ENCODE measurements around the gene CD3G. TPM values are rescaled to one million over a fixed set of nuclear protein-coding genes. Genes with fewer than 3 reads are reported as not detected.

CD3G gene
- total and polyA plus RNA-seq, 11 donors, result 0.10 to 4.3 (median 0.40) TPM; not detected in 4

- Histone ChIP-seq H3K4me1 (peaks cover 0 to 39% (median 0%) of the 10 kb centered on the region in 12 donors), H3K9me3 (no peaks in the 10 kb centered on the region), H3K36me3 (no peaks in the 10 kb centered on the region), H3K27ac (no peak overlapping the region), H3K4me3 (no peak overlapping the region), H3K27me3 (peaks cover 0 to 4% (median 0%) of the 10 kb centered on the region in 9 donors)
- intact Hi-C loops (cut with DNase I), result no loop called here
- DNase-seq (no peak), ATAC-seq (no peak)
- WGBS, 4 donors, result 93 to 95% (median 94%) methylated on average over 19 of the region's 19 CpGs
- no peak for TF ChIP-seq POLR2A (IDR thresholded peaks at IDR 0.05)
- TF ChIP-seq, protein P1, sequence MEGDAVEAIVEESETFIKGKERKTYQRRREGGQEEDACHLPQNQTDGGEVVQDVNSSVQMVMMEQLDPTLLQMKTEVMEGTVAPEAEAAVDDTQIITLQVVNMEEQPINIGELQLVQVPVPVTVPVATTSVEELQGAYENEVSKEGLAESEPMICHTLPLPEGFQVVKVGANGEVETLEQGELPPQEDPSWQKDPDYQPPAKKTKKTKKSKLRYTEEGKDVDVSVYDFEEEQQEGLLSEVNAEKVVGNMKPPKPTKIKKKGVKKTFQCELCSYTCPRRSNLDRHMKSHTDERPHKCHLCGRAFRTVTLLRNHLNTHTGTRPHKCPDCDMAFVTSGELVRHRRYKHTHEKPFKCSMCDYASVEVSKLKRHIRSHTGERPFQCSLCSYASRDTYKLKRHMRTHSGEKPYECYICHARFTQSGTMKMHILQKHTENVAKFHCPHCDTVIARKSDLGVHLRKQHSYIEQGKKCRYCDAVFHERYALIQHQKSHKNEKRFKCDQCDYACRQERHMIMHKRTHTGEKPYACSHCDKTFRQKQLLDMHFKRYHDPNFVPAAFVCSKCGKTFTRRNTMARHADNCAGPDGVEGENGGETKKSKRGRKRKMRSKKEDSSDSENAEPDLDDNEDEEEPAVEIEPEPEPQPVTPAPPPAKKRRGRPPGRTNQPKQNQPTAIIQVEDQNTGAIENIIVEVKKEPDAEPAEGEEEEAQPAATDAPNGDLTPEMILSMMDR (IDR thresholded peaks at IDR 0.05), result no peak
Measured at GRCh38 chr11:118322721-118323120, 21.4 kb upstream of the CD3G start.

- intact Hi-C loops (cut with DNase I), result no loop called here
- Histone ChIP-seq H3K4me1 (peaks cover 0 to 13% (median 0%) of the 10 kb centered on the region in 12 donors), H3K36me3 (no peaks in the 10 kb centered on the region), H3K27ac (no peak overlapping the region), H3K9me3 (peaks cover 0 to 5% (median 0%) of the 10 kb centered on the region in 12 donors), H3K4me3 (no peak overlapping the region), H3K27me3 (peaks cover 0 to 4% (median 0%) of the 10 kb centered on the region in 9 donors)
- DNase-seq (no peak), ATAC-seq (no peak)
- TF ChIP-seq, protein P1 (IDR thresholded peaks at IDR 0.05), result no peak
- TF ChIP-seq POLR2A (IDR thresholded peaks at IDR 0.05), result no peak
Measured at GRCh38 chr11:118325283-118325682, 18.9 kb upstream of the CD3G start.

DNA sequence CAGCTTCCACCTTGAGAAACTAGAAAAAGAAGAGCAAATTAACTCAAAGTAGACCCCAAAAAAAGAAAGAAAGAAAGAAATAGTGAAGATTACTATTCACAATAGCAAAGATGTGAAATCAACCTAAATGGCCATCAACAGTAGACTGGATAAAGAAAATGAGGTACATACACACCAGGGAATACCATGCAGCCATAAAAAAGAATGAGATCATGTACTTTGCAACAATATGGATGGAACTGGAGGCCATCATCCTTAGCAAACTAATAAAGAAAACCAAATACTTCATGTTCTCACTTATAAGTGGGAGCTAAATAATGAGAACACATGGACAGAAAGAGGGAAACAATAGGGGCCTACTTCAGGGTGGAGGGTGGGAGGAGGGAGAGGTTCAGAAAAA is 15.4 kb upstream of the CD3G start:
- Histone ChIP-seq H3K36me3 (no peaks in the 10 kb centered on the region), H3K27me3 (peaks cover 0 to 4% (median 0%) of the 10 kb centered on the region in 9 donors), H3K4me3 (no peak overlapping the region), H3K4me1 (no peaks in the 10 kb centered on the region), H3K27ac (no peak overlapping the region), H3K9me3 (peaks cover 0 to 5% (median 0%) of the 10 kb centered on the region in 12 donors)
- TF ChIP-seq, protein P1 (IDR thresholded peaks at IDR 0.05), result no peak
- TF ChIP-seq POLR2A (IDR thresholded peaks at IDR 0.05), result no peak
- ATAC-seq (no peak), DNase-seq (no peak)
- intact Hi-C loops (cut with DNase I), result no loop called here

DNA sequence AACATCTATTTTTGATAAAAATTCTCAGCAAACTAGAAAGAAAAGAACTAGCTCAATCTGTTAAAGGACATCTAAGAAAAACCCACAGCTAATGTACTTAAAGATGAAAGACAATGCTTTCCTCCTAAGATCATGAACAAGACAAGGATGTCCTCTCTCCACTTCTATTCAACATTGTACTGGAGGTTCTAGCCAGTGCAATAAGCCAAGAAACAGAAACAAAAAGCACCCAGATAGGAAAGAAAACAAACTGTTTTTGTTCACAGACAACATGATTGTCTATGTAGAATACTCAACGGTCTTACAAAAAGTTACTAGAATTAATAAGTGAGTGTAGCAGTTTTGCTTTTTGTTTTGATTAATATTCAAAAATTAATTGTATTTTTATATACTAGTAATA is 9.4 kb upstream of the CD3G start:
- intact Hi-C loops (cut with DNase I), result no loop called here
- no peak overlapping the region for H3K4me3 ChIP-seq
- H3K9me3 ChIP-seq, result peaks cover 0 to under 1% (median 0%) of the 10 kb centered on the region in 12 donors
- H3K4me1 ChIP-seq, result peaks cover 0 to 6% (median 0%) of the 10 kb centered on the region in 12 donors
- no peaks in the 10 kb centered on the region for H3K36me3 ChIP-seq
- no peak overlapping the region for H3K27ac ChIP-seq
- 64 to 89% (median 72%) methylated on average over 1 of the region's 1 CpG for WGBS, 4 donors
- DNase-seq, result no peak
- no peaks in the 10 kb centered on the region for H3K27me3 ChIP-seq
- TF ChIP-seq POLR2A (IDR thresholded peaks at IDR 0.05), result no peak
- TF ChIP-seq, protein P1 (IDR thresholded peaks at IDR 0.05), result no peak
- ATAC-seq, result no peak

Data from heart left ventricle (tissue), 16 donors.